ENCODE results near the gene CDNF.

The CDNF gene

GRCh38 chr10:14784459-14785055 lies 53.3 kb downstream of the CDNF start:
- DNase-seq: no peak

- no peak for DNase-seq
Observed at GRCh38 chr10:14782691-14783363, 55.0 kb downstream of the CDNF start.

- no peak for DNase-seq
Observed at GRCh38 chr10:14781763-14782162, 56.1 kb downstream of the CDNF start.

- DNase-seq: no peak
Observed at GRCh38 chr10:14779001-14779651, 58.7 kb downstream of the CDNF start.

- DNase-seq: no peak
Observed at GRCh38 chr10:14776546-14776945, 61.3 kb downstream of the CDNF start.

GRCh38 chr10:14775656-14776055 lies 62.2 kb downstream of the CDNF start:
- no peak for DNase-seq

GRCh38 chr10:14774797-14775196 lies 63.0 kb downstream of the CDNF start, which contains the start of gene FAM107B:
Gene FAM107B (minus strand): TSS chr10:14774897. CDS start chr10:14774663, 234 bp downstream.
- no peak for DNase-seq

GRCh38 chr10:14774214-14774580 lies 63.6 kb downstream of the CDNF start:
- DNase-seq: no peak

- DNase-seq: no peak
Observed at GRCh38 chr10:14773551-14774213, 64.2 kb downstream of the CDNF start.

- DNase-seq: no peak
Observed at GRCh38 chr10:14772399-14772798, 65.4 kb downstream of the CDNF start.

- no peak for DNase-seq
Observed at GRCh38 chr10:14770927-14771326, 66.9 kb downstream of the CDNF start.
